GM23338 (cell line): ENCODE results near the gene AUH. TPM values are rescaled to one million over a fixed set of nuclear protein-coding genes. Genes with fewer than 3 reads are reported as not detected.

ENCODE experiments used
- ATAC-seq: fragments of 200-7000 bp; cut with Tn5 transposase; 3 replicates; pipeline ENCODE4 v1.9.1; 2020
- DNase-seq: peaks from one replicate; pipeline ENCODE4 v3.0.0-alpha.2; 2015; ENCODE audit warnings: low spot score
- H2AFZ ChIP-seq: fragments of 200-600 bp; sonication (generic); 2 replicates; pipeline ENCODE4 v1.8.0; 2016; ENCODE audit warnings: antibody characterized with exemption, mild to moderate bottlenecking, moderate library complexity
- H3F3A ChIP-seq: fragments of 200-600 bp; sonication (generic); replicated peaks from 2 replicates; pipeline ENCODE4 v1.8.0; 2017; ENCODE audit warnings: antibody characterized with exemption, mixed run types, low read depth
- H3K27ac ChIP-seq: fragments of 200-600 bp; sonication (generic); 2 replicates; pipeline ENCODE4 v1.6.1; 2016; ENCODE audit warnings: low read depth
- H3K27me3 ChIP-seq: fragments of 200-600 bp; sonication (generic); 2 replicates; pipeline ENCODE4 v1.8.0; 2016; ENCODE audit warnings: mild to moderate bottlenecking, mixed run types, moderate library complexity; ENCODE audit not compliant: insufficient read depth
- H3K36me3 ChIP-seq: fragments of 200-600 bp; sonication (generic); 2 replicates; pipeline ENCODE4 v1.8.0; 2016; ENCODE audit warnings: mild to moderate bottlenecking; ENCODE audit not compliant: insufficient read depth
- H3K4me1 ChIP-seq: fragments of 200-600 bp; sonication (generic); 2 replicates; pipeline ENCODE4 v1.8.0; 2016; ENCODE audit warnings: mild to moderate bottlenecking, moderate library complexity; ENCODE audit not compliant: insufficient read depth
- H3K4me2 ChIP-seq: fragments of 200-600 bp; sonication (generic); 2 replicates; pipeline ENCODE4 v1.7.1; 2017; ENCODE audit warnings: mixed run types
- H3K4me3 ChIP-seq: fragments of 200-600 bp; sonication (generic); 2 replicates; pipeline ENCODE4 v1.6.1; 2016; ENCODE audit warnings: mixed run types
- H3K79me2 ChIP-seq: fragments of 200-600 bp; sonication (generic); replicated peaks from 2 replicates; pipeline ENCODE4 v1.8.0; 2017; ENCODE audit warnings: mild to moderate bottlenecking; ENCODE audit not compliant: insufficient read depth
- H3K9me2 ChIP-seq: fragments of 200-600 bp; sonication (generic); 2 replicates; pipeline ENCODE4 v1.8.0; 2017; ENCODE audit not compliant: insufficient read depth
- H4K20me1 ChIP-seq: fragments of 200-600 bp; sonication (generic); replicated peaks from 2 replicates; pipeline ENCODE4 v1.8.0; 2017; ENCODE audit warnings: mild to moderate bottlenecking; ENCODE audit not compliant: insufficient read depth
- H3K27ac Mint-ChIP-seq: 2 replicates; pipeline ENCODE4 v1.8.0; 2020; ENCODE audit warnings: inconsistent platforms, mild to moderate bottlenecking, moderate library complexity, mixed read lengths
- H3K27me3 Mint-ChIP-seq: 3 replicates; pipeline ENCODE4 v1.8.0; 2022; ENCODE audit warnings: low read depth, mild to moderate bottlenecking, moderate library complexity, mixed read lengths, inconsistent platforms; ENCODE audit not compliant: insufficient read depth, poor library complexity
- H3K36me3 Mint-ChIP-seq: 3 replicates; pipeline ENCODE4 v1.8.0; 2021; ENCODE audit warnings: low read depth, mild to moderate bottlenecking, inconsistent platforms, moderate library complexity, mixed read lengths
- H3K4me1 Mint-ChIP-seq: 3 replicates; pipeline ENCODE4 v1.8.0; 2020; ENCODE audit warnings: mild to moderate bottlenecking, inconsistent platforms, mixed read lengths
- H3K4me3 Mint-ChIP-seq: 3 replicates; pipeline ENCODE4 v1.8.0; 2021; ENCODE audit warnings: moderate library complexity, mild to moderate bottlenecking, inconsistent platforms, mixed read lengths
- H3K9me3 Mint-ChIP-seq: 3 replicates; pipeline ENCODE4 v1.8.0; 2020; ENCODE audit warnings: moderate library complexity, mild to moderate bottlenecking, inconsistent platforms, mixed read lengths
- CREB1 ChIP-seq: fragments of 250-450 bp; sonication (Bioruptor Pico); IDR thresholded peaks from 2 replicates; pipeline ENCODE4 v1.5.0; 2020; ENCODE audit warnings: low read depth, mild to moderate bottlenecking, moderate library complexity
- EZH2 ChIP-seq: fragments of 200-600 bp; sonication (generic); IDR thresholded peaks from one replicate; pipeline ENCODE4 v1.8.0; 2017; ENCODE audit warnings: antibody characterized with exemption, mild to moderate bottlenecking, low read depth; ENCODE audit not compliant: unreplicated experiment
- EZH2phosphoT487 ChIP-seq: fragments of 200-600 bp; sonication (generic); IDR thresholded peaks from one replicate; pipeline ENCODE4 v1.8.1; 2018; ENCODE audit warnings: antibody characterized with exemption; ENCODE audit not compliant: unreplicated experiment
- NANOG ChIP-seq: IDR thresholded peaks from 2 replicates; pipeline ENCODE4 v1.6.1; 2016; ENCODE audit warnings: antibody characterized with exemption, borderline replicate concordance
- POLR2AphosphoS5 ChIP-seq: IDR thresholded peaks from 2 replicates; pipeline ENCODE4 v1.6.1; 2016; ENCODE audit warnings: antibody characterized with exemption, low read depth
- STAT1 ChIP-seq: IDR thresholded peaks from one replicate; pipeline ENCODE4 v1.6.1; 2016; ENCODE audit warnings: antibody characterized with exemption; ENCODE audit not compliant: unreplicated experiment
- ZNF114 ChIP-seq: fragments of 250-450 bp; sonication (Bioruptor Pico); IDR thresholded peaks from 2 replicates; pipeline ENCODE4 v1.5.0; 2020; ENCODE audit warnings: mild to moderate bottlenecking, moderate library complexity
- ZNF331 ChIP-seq: fragments of 250-450 bp; sonication (Bioruptor Pico); IDR thresholded peaks from 2 replicates; pipeline ENCODE4 v1.5.0; 2020; ENCODE audit warnings: low read depth, mild to moderate bottlenecking, moderate library complexity
- polyA plus RNA-seq: library from polyadenylated mRNA; unstranded; fragments of >200 nt; fragmentation: Nextera tagmentation; extraction: Ambion mirVana; gene quantifications from 2 replicates; pipeline ENCODE4 v1.2.1, GENCODE V29; 2016
- total RNA-seq: library from RNA; depleted of rRNA; stranded (reverse); fragments of >200 nt; shearing (Covaris generic); gene quantifications from 2 replicates; pipeline ENCODE4 v1.2.3, GENCODE V29; 2014
- TF ChIP-seq, protein P1 (sequence below): fragments of 250-450 bp; sonication (Bioruptor Pico); IDR thresholded peaks from 2 replicates; pipeline ENCODE4 v1.5.0; 2020; ENCODE audit warnings: mild to moderate bottlenecking, moderate library complexity
- TF ChIP-seq, protein P2 (sequence below): IDR thresholded peaks from 2 replicates; pipeline ENCODE4 v1.6.1; 2016; ENCODE audit warnings: antibody characterized with exemption
- TF ChIP-seq, protein P3 (sequence below), 2 experiments: fragments of 200-600 bp in 1 of 2; sonication (generic) in 1 of 2; conservative IDR thresholded peaks; 2 replicates each; pipeline versions ENCODE4 v1.5.1 to v1.6.1; 2016 to 2017; ENCODE audit warnings: antibody characterized with exemption in 2 of 2, low read depth in 2 of 2, mild to moderate bottlenecking in 2 of 2, moderate library complexity in 1 of 2

AUH gene
- total and polyA plus RNA-seq, 2 experiments from 2014 or later, result 28.8 to 34.2 TPM

DNA sequence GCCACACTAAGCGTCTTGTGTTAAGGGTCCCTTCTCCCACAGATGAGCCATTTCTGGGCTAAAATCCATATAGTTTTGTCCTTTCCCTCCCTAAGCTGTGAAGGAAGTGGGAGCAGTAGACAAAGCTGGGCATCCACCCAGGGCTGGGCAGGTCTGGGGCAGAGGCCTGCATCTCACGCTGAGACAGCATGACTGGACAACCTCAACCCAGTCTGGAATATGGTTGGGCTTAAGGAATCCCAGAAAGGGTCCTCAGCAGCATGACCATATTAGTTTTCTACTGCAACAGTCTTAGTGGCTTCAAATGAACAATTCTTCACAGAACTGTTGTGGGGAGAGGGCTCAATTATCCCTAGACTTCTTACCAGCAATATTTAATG is 173.8 kb downstream of the AUH start:
- Mint-ChIP-seq H3K9me3 (peaks cover 7% of the 10 kb centered on the region), H3K4me3 (no peak overlapping the region), H3K36me3 (no peaks in the 10 kb centered on the region), H3K27me3 (peaks cover 14% of the 10 kb centered on the region), H3K27ac (no peak overlapping the region), H3K4me1 (peaks cover 12% of the 10 kb centered on the region; the same call in 2 of the 3 replicates)
- peaks cover 10% of the 10 kb centered on the region for H3K27me3 ChIP-seq
- H3K27ac ChIP-seq, result no peak overlapping the region
- H2AFZ ChIP-seq, result no peak overlapping the region
- H3K4me2 ChIP-seq, result no peak overlapping the region
- TF ChIP-seq POLR2AphosphoS5 (no peak), ZNF114 (CRISPR knock-in tag) (no peak)
- TF ChIP-seq, protein P1, sequence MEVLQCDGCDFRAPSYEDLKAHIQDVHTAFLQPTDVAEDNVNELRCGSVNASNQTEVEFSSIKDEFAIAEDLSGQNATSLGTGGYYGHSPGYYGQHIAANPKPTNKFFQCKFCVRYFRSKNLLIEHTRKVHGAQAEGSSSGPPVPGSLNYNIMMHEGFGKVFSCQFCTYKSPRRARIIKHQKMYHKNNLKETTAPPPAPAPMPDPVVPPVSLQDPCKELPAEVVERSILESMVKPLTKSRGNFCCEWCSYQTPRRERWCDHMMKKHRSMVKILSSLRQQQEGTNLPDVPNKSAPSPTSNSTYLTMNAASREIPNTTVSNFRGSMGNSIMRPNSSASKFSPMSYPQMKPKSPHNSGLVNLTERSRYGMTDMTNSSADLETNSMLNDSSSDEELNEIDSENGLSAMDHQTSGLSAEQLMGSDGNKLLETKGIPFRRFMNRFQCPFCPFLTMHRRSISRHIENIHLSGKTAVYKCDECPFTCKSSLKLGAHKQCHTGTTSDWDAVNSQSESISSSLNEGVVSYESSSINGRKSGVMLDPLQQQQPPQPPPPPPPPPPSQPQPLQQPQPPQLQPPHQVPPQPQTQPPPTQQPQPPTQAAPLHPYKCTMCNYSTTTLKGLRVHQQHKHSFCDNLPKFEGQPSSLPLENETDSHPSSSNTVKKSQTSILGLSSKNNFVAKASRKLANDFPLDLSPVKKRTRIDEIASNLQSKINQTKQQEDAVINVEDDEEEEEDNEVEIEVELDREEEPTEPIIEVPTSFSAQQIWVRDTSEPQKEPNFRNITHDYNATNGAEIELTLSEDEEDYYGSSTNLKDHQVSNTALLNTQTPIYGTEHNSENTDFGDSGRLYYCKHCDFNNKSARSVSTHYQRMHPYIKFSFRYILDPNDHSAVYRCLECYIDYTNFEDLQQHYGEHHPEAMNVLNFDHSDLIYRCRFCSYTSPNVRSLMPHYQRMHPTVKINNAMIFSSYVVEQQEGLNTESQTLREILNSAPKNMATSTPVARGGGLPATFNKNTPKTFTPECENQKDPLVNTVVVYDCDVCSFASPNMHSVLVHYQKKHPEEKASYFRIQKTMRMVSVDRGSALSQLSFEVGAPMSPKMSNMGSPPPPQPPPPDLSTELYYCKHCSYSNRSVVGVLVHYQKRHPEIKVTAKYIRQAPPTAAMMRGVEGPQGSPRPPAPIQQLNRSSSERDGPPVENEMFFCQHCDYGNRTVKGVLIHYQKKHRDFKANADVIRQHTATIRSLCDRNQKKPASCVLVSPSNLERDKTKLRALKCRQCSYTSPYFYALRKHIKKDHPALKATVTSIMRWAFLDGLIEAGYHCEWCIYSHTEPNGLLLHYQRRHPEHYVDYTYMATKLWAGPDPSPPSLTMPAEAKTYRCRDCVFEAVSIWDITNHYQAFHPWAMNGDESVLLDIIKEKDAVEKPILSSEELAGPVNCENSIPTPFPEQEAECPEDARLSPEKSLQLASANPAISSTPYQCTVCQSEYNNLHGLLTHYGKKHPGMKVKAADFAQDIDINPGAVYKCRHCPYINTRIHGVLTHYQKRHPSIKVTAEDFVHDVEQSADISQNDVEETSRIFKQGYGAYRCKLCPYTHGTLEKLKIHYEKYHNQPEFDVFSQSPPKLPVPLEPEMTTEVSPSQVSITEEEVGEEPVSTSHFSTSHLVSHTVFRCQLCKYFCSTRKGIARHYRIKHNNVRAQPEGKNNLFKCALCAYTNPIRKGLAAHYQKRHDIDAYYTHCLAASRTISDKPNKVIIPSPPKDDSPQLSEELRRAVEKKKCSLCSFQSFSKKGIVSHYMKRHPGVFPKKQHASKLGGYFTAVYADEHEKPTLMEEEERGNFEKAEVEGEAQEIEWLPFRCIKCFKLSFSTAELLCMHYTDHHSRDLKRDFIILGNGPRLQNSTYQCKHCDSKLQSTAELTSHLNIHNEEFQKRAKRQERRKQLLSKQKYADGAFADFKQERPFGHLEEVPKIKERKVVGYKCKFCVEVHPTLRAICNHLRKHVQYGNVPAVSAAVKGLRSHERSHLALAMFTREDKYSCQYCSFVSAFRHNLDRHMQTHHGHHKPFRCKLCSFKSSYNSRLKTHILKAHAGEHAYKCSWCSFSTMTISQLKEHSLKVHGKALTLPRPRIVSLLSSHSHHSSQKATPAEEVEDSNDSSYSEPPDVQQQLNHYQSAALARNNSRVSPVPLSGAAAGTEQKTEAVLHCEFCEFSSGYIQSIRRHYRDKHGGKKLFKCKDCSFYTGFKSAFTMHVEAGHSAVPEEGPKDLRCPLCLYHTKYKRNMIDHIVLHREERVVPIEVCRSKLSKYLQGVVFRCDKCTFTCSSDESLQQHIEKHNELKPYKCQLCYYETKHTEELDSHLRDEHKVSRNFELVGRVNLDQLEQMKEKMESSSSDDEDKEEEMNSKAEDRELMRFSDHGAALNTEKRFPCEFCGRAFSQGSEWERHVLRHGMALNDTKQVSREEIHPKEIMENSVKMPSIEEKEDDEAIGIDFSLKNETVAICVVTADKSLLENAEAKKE (CRISPR knock-in tag), result no peak
- H3K36me3 ChIP-seq, result no peaks in the 10 kb centered on the region
- H3K4me3 ChIP-seq, result no peak overlapping the region
- H3K4me1 ChIP-seq, result peaks cover 8% of the 10 kb centered on the region
- no peaks in the 10 kb centered on the region for H3K9me2 ChIP-seq
- ATAC-seq (no peak), DNase-seq (no peak)
- no peaks in the 10 kb centered on the region for H3K79me2 ChIP-seq
- H4K20me1 ChIP-seq, result no peaks in the 10 kb centered on the region
- H3F3A ChIP-seq, result no peaks in the 10 kb centered on the region

DNA sequence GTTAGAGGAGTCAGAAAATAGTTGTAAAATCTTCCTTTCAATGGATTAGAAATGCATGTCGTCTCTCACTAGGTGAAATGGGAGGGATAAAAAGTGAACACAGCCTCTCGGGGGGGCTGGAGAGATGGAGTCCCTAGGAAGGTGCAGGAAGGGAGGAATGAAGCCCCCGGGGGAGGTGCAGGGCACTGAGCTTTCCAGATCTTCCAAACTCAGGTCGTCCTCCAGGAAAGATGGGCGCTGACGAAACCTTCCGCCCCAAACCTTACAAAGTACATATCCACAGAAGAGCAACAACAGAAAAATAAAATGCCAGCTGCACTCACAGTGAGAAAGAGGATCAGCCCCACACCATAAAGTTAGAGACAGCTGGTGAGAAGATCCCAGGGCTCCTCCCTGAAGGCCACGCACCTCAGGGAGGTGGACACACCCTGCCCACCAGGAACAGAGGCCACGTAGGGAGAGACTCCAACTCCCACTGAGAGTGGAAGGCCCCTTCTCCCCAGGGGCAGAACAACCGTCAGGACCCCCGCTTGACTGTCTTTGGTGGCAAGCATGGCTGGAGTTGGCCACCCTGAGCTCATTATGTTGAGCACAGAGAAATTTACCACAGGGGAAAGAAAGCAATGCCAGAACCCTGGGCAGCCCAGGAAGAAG is 174.3 kb downstream of the AUH start:
- H3K4me3 Mint-ChIP-seq, result no peak overlapping the region
- no peaks in the 10 kb centered on the region for H4K20me1 ChIP-seq
- H3K4me1 ChIP-seq, result peaks cover 4% of the 10 kb centered on the region
- no peaks in the 10 kb centered on the region for H3K79me2 ChIP-seq
- no peak overlapping the region for H3K27ac ChIP-seq
- H3K27me3 ChIP-seq, result peaks cover 5% of the 10 kb centered on the region
- H3K4me3 ChIP-seq, result no peak overlapping the region
- H3K27me3 Mint-ChIP-seq, result peaks cover 12% of the 10 kb centered on the region
- no peak overlapping the region for H3K27ac Mint-ChIP-seq
- H3K9me2 ChIP-seq, result no peaks in the 10 kb centered on the region
- DNase-seq (no peak), ATAC-seq (no peak)
- peaks cover 12% of the 10 kb centered on the region for H3K4me1 Mint-ChIP-seq
- H3K36me3 ChIP-seq, result no peaks in the 10 kb centered on the region
- H3F3A ChIP-seq, result no peaks in the 10 kb centered on the region
- no peak overlapping the region for H3K4me2 ChIP-seq
- H3K36me3 Mint-ChIP-seq, result no peaks in the 10 kb centered on the region
- H3K9me3 Mint-ChIP-seq, result peaks cover 7% of the 10 kb centered on the region
- H2AFZ ChIP-seq, result no peak overlapping the region
- TF ChIP-seq EZH2 (no peak), STAT1 (no peak), CREB1 (no peak), POLR2AphosphoS5 (no peak), EZH2phosphoT487 (no peak), ZNF114 (CRISPR knock-in tag) (no peak), ZNF331 (CRISPR knock-in tag) (no peak), NANOG (no peak)
- TF ChIP-seq, protein P2, sequence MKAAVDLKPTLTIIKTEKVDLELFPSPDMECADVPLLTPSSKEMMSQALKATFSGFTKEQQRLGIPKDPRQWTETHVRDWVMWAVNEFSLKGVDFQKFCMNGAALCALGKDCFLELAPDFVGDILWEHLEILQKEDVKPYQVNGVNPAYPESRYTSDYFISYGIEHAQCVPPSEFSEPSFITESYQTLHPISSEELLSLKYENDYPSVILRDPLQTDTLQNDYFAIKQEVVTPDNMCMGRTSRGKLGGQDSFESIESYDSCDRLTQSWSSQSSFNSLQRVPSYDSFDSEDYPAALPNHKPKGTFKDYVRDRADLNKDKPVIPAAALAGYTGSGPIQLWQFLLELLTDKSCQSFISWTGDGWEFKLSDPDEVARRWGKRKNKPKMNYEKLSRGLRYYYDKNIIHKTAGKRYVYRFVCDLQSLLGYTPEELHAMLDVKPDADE, result no peak
- TF ChIP-seq, protein P3, sequence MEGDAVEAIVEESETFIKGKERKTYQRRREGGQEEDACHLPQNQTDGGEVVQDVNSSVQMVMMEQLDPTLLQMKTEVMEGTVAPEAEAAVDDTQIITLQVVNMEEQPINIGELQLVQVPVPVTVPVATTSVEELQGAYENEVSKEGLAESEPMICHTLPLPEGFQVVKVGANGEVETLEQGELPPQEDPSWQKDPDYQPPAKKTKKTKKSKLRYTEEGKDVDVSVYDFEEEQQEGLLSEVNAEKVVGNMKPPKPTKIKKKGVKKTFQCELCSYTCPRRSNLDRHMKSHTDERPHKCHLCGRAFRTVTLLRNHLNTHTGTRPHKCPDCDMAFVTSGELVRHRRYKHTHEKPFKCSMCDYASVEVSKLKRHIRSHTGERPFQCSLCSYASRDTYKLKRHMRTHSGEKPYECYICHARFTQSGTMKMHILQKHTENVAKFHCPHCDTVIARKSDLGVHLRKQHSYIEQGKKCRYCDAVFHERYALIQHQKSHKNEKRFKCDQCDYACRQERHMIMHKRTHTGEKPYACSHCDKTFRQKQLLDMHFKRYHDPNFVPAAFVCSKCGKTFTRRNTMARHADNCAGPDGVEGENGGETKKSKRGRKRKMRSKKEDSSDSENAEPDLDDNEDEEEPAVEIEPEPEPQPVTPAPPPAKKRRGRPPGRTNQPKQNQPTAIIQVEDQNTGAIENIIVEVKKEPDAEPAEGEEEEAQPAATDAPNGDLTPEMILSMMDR (conservative IDR thresholded peaks at IDR 0.05; ENCODE audit: low read depth in 2 of 2), result no peak
